Stomach (tissue), 9 donors: ENCODE data around the gene MARCHF10. TPM values are rescaled to one million over a fixed set of nuclear protein-coding genes. Genes with fewer than 3 reads are reported as not detected.

Experiments used
- DNase-seq, 2 donors: peaks; one replicate each; pipeline versions ENCODE4 v3.0.0 to v3.0.0-alpha.2; 2013 to 2019
- H3K27ac ChIP-seq, 5 donors: fragments of 200-600 bp in 4 of 5; sonication (generic) in 4 of 5; one replicate each; pipeline ENCODE4 v1.5.1; 2013 to 2019; ENCODE audit warnings: mild to moderate bottlenecking in 1 of 5, moderate library complexity in 1 of 5
- H3K27me3 ChIP-seq, 3 donors: fragments of 200-600 bp; sonication (generic); one replicate each; pipeline ENCODE4 v1.5.1; 2017 to 2019; ENCODE audit warnings: mixed run types in 1 of 3
- H3K36me3 ChIP-seq, 4 donors: fragments of 200-600 bp; sonication (generic); 1 replicate in 3 of 4; 2 replicates in 1 of 4; pipeline ENCODE4 v1.5.1; 2016 to 2019
- H3K4me1 ChIP-seq, 4 donors: fragments of 200-600 bp; sonication (generic); one replicate each; pipeline ENCODE4 v1.5.1; 2016 to 2019
- H3K4me3 ChIP-seq, 4 donors: fragments of 200-600 bp; sonication (generic) in 3 of 4; one replicate each; pipeline ENCODE4 v1.5.1; 2016 to 2019; ENCODE audit warnings: mild to moderate bottlenecking in 1 of 4
- H3K9me3 ChIP-seq, 4 donors: fragments of 200-600 bp; sonication (generic); one replicate each; pipeline ENCODE4 v1.5.1; 2016 to 2019
- CTCF ChIP-seq, 7 experiments: fragments of 450-650 bp in 4 of 7; fragments of 200-600 bp in 3 of 7; sonication (generic) in 3 of 7; IDR thresholded peaks; one replicate each; pipeline ENCODE4 v1.5.1; 2016 to 2019; ENCODE audit warnings: antibody characterized with exemption in 7 of 7, control low read depth in 2 of 7, mild to moderate bottlenecking in 1 of 7
- EP300 ChIP-seq: sonication (generic); formaldehyde crosslinking; IDR thresholded peaks from one replicate; pipeline ENCODE4 v1.6.1; 2017; ENCODE audit warnings: antibody characterized with exemption
- POLR2A ChIP-seq, 4 donors: fragments of 450-650 bp; IDR thresholded peaks; one replicate each; pipeline ENCODE4 v1.6.1; 2016; ENCODE audit warnings: antibody characterized with exemption in 4 of 4, control low read depth in 2 of 4, mild to moderate bottlenecking in 1 of 4, moderate library complexity in 1 of 4
- POLR2AphosphoS5 ChIP-seq, 3 donors: sonication (generic); formaldehyde crosslinking; IDR thresholded peaks; one replicate each; pipeline ENCODE4 v1.6.1; 2016; ENCODE audit warnings: antibody characterized with exemption in 3 of 3
- WGBS, 5 donors: extraction: QIAGEN DNeasy Blood & Tissue Kit in 3 of 5; methylation state at CpG; one replicate each; pipeline versions ENCODE4 v1.1.5 to v1.1.7; 2013 to 2018; 5-methylcytosine and 5-hydroxymethylcytosine counted together
- intact Hi-C: fragments of 100-400 bp; cut with DNase I; formaldehyde crosslinking; loops from one replicate; pipeline ENCODE4 v1.15.1; 2023; ENCODE audit warnings: low total_unique reads
- polyA plus RNA-seq, 3 donors: library from polyadenylated mRNA; stranded (reverse); fragments of 200-250 nt; gene quantifications; one replicate each; pipeline ENCODE4 v1.2.3, GENCODE V29; 2013
- total RNA-seq, 5 donors: library from RNA; depleted of rRNA; stranded (reverse); fragments of >200 nt; gene quantifications; one replicate each; pipeline versions ENCODE4 v1.1.0 to v1.2.3, GENCODE V29; 2014 to 2016
- donor health status: healthy with polysubstance abuse.
- donor health status: Bipolar disorder and iron deficiency.
- donor health status: healthy.

Gene MARCHF10
- total and polyA plus RNA-seq, 8 donors = 0.31 to 0.89 TPM; not detected in 6

GRCh38 chr17:62664336-62665120 is 143.6 kb downstream of the MARCHF10 start:
- H3K27me3 ChIP-seq = peaks cover 0 to 4% (median 0%) of the 10 kb centered on the region in 3 donors
- no peak for DNase-seq
- peaks cover 0 to 19% (median 4%) of the 10 kb centered on the region in 4 donors for H3K36me3 ChIP-seq
- H3K27ac ChIP-seq = no peak overlapping the region
- no peaks in the 10 kb centered on the region for H3K4me1 ChIP-seq
- TF ChIP-seq POLR2AphosphoS5 (IDR thresholded peaks at IDR 0.05) = no peak
- no peak for TF ChIP-seq CTCF (IDR thresholded peaks at IDR 0.05)
- no peak for TF ChIP-seq EP300
- peaks cover 0 to 8% (median 4%) of the 10 kb centered on the region in 4 donors for H3K9me3 ChIP-seq
- no peak overlapping the region for H3K4me3 ChIP-seq
- intact Hi-C loops = no loop called here
- 86 to 95% (median 91%) methylated on average over 13 to 25 of the region's 25 CpGs for WGBS, 5 donors

GRCh38 chr17:62663304-62663703 is 144.8 kb downstream of the MARCHF10 start:
- TF ChIP-seq EP300 = no peak
- no peak for TF ChIP-seq CTCF (IDR thresholded peaks at IDR 0.05)
- no peak for TF ChIP-seq POLR2A (IDR thresholded peaks at IDR 0.05)
- TF ChIP-seq POLR2AphosphoS5 (IDR thresholded peaks at IDR 0.05) = no peak
- 73 to 78% (median 75%) methylated on average over 6 of the region's 6 CpGs for WGBS, 5 donors
- intact Hi-C loops = no loop called here
- peaks cover 0 to 4% (median 0%) of the 10 kb centered on the region in 3 donors for H3K27me3 ChIP-seq
- H3K4me3 ChIP-seq = no peak overlapping the region
- DNase-seq = no peak
- H3K4me1 ChIP-seq = no peaks in the 10 kb centered on the region
- peaks cover 0 to 8% (median 4%) of the 10 kb centered on the region in 4 donors for H3K9me3 ChIP-seq
- H3K27ac ChIP-seq = no peak overlapping the region
- peaks cover 0 to 19% (median 4%) of the 10 kb centered on the region in 4 donors for H3K36me3 ChIP-seq

- 63 to 79% (median 73%) methylated on average over 6 of the region's 6 CpGs for WGBS, 5 donors
- TF ChIP-seq POLR2A (IDR thresholded peaks at IDR 0.05) = no peak
- no peak for TF ChIP-seq EP300
- no peak for TF ChIP-seq CTCF (IDR thresholded peaks at IDR 0.05)
- no peak for TF ChIP-seq POLR2AphosphoS5 (IDR thresholded peaks at IDR 0.05)
Observed at GRCh38 chr17:62662855-62663254, 145.3 kb downstream of the MARCHF10 start.

GRCh38 chr17:62661337-62661736 is 146.8 kb downstream of the MARCHF10 start:
- DNase-seq = no peak
- intact Hi-C loops = no loop called here
- H3K9me3 ChIP-seq = peaks cover 0 to 8% (median 4%) of the 10 kb centered on the region in 4 donors
- no peak overlapping the region for H3K27ac ChIP-seq
- 88 to 100% (median 95%) methylated on average over 1 of the region's 1 CpG for WGBS, 5 donors
- peaks cover 0 to 7% (median 2%) of the 10 kb centered on the region in 4 donors for H3K36me3 ChIP-seq
- H3K4me3 ChIP-seq = no peak overlapping the region
- H3K27me3 ChIP-seq = peaks cover 0 to 4% (median 0%) of the 10 kb centered on the region in 3 donors
- no peak for TF ChIP-seq CTCF (IDR thresholded peaks at IDR 0.05)
- no peak for TF ChIP-seq POLR2A (IDR thresholded peaks at IDR 0.05)
- no peak for TF ChIP-seq POLR2AphosphoS5 (IDR thresholded peaks at IDR 0.05)
- TF ChIP-seq EP300 = no peak
- no peaks in the 10 kb centered on the region for H3K4me1 ChIP-seq

More at GRCh38 chr17:62662855-62663254, 145.3 kb downstream of the MARCHF10 start:
- Histone ChIP-seq H3K27me3 (peaks cover 0 to 4% (median 0%) of the 10 kb centered on the region in 3 donors), H3K9me3 (peaks cover 0 to 8% (median 4%) of the 10 kb centered on the region in 4 donors), H3K4me1 (no peaks in the 10 kb centered on the region), H3K27ac (no peak overlapping the region), H3K36me3 (peaks cover 0 to 19% (median 4%) of the 10 kb centered on the region in 4 donors), H3K4me3 (no peak overlapping the region)
- no peak for DNase-seq
- intact Hi-C loops = no loop called here
